CD14-positive monocyte (primary cell): ENCODE measurements around the gene EFHC2. TPM values are rescaled to one million over a fixed set of nuclear protein-coding genes. Genes with fewer than 3 reads are reported as not detected.

ENCODE experiments used
- DNase-seq, 3 donors: peaks; one replicate each; pipeline ENCODE4 v3.0.0-alpha.2; 2011 to 2022
- H2AFZ ChIP-seq: 2 replicates; pipeline ENCODE4 v1.6.0; 2012; ENCODE audit warnings: mild to moderate bottlenecking, low read depth, low read length, inconsistent platforms; ENCODE audit not compliant: insufficient read depth, poor library complexity, severe bottlenecking
- H3K27ac ChIP-seq, 2 donors: 1 replicate in 1 of 2; 2 replicates in 1 of 2; pipeline ENCODE4 v1.5.1; 2012 to 2013; ENCODE audit warnings: low read length in 2 of 2, control low read depth in 1 of 2, inconsistent platforms in 1 of 2, low read depth in 1 of 2, mild to moderate bottlenecking in 1 of 2
- H3K27me3 ChIP-seq, 2 donors: one replicate each; pipeline versions ENCODE4 v1.6.0 to v1.6.1; 2011 to 2013; ENCODE audit warnings: low read length in 2 of 2; ENCODE audit not compliant: control insufficient read depth in 2 of 2, insufficient read depth in 2 of 2
- H3K36me3 ChIP-seq, 2 donors: replicated peaks in 1 of 2; 1 replicate in 1 of 2; 2 replicates in 1 of 2; pipeline versions ENCODE4 v1.5.1 to v1.6.1; 2012 to 2013; ENCODE audit warnings: low read length in 2 of 2, control low read depth in 1 of 2, inconsistent platforms in 1 of 2, mild to moderate bottlenecking in 1 of 2; ENCODE audit not compliant: insufficient read depth in 2 of 2, control insufficient read depth in 1 of 2
- H3K4me1 ChIP-seq, 2 donors: 1 replicate in 1 of 2; 2 replicates in 1 of 2; pipeline versions ENCODE4 v1.5.1 to v1.6.1; 2012 to 2013; ENCODE audit warnings: low read length in 2 of 2, control low read depth in 1 of 2, inconsistent platforms in 1 of 2, mild to moderate bottlenecking in 1 of 2, moderate library complexity in 1 of 2; ENCODE audit not compliant: insufficient read depth in 2 of 2, control insufficient read depth in 1 of 2
- H3K4me2 ChIP-seq: replicated peaks from 2 replicates; pipeline ENCODE3; 2012; ENCODE audit warnings: low read length, moderate library complexity, mild to moderate bottlenecking; ENCODE audit not compliant: poor library complexity, severe bottlenecking; ENCODE audit errors: extremely low read depth
- H3K4me3 ChIP-seq, 3 experiments: fragments of 200-600 bp in 1 of 3; sonication (generic) in 1 of 3; replicated peaks in 1 of 3; 1 replicate in 2 of 3; 2 replicates in 1 of 3; pipeline ENCODE4 v1.5.1; 2011 to 2013; ENCODE audit warnings: low read length in 3 of 3, mild to moderate bottlenecking in 3 of 3, control low read depth in 2 of 3, low read depth in 2 of 3, inconsistent platforms in 1 of 3, moderate library complexity in 1 of 3
- H3K79me2 ChIP-seq: 2 replicates; pipeline ENCODE4 v1.6.0; 2012; ENCODE audit warnings: mild to moderate bottlenecking, control low read depth, inconsistent platforms, low read length, moderate library complexity; ENCODE audit not compliant: insufficient read depth
- H3K9ac ChIP-seq: 2 replicates; pipeline ENCODE4 v1.6.0; 2017; ENCODE audit warnings: low read length, mild to moderate bottlenecking; ENCODE audit not compliant: insufficient read depth, poor library complexity, severe bottlenecking
- H3K9me3 ChIP-seq, 2 donors: replicated peaks in 1 of 2; 1 replicate in 1 of 2; 2 replicates in 1 of 2; pipeline versions ENCODE4 v1.5.1 to v1.6.1; 2012 to 2013; ENCODE audit warnings: low read length in 2 of 2, control low read depth in 1 of 2; ENCODE audit not compliant: control insufficient read depth in 1 of 2, insufficient read depth in 1 of 2
- H4K20me1 ChIP-seq: 2 replicates; pipeline ENCODE4 v1.6.0; 2012; ENCODE audit warnings: mild to moderate bottlenecking, low read length, control low read depth, moderate library complexity; ENCODE audit not compliant: insufficient read depth
- H3K27ac Mint-ChIP-seq, 7 donors: one replicate each; pipeline ENCODE4 v1.8.0; 2020; ENCODE audit warnings: mild to moderate bottlenecking in 7 of 7, mixed read lengths in 7 of 7, moderate library complexity in 6 of 7, inconsistent platforms in 2 of 7
- H3K27me3 Mint-ChIP-seq, 3 donors: one replicate each; pipeline ENCODE4 v1.8.0; 2021 to 2022; ENCODE audit warnings: low read depth in 3 of 3, mild to moderate bottlenecking in 3 of 3, mixed read lengths in 3 of 3, moderate library complexity in 3 of 3, inconsistent platforms in 1 of 3
- H3K36me3 Mint-ChIP-seq, 2 donors: one replicate each; pipeline ENCODE4 v1.8.0; 2020; ENCODE audit warnings: mixed read lengths in 2 of 2, inconsistent platforms in 1 of 2, mild to moderate bottlenecking in 1 of 2
- H3K4me1 Mint-ChIP-seq: one replicate; pipeline ENCODE4 v1.8.0; 2020; ENCODE audit warnings: mild to moderate bottlenecking, mixed read lengths
- H3K4me3 Mint-ChIP-seq, 2 donors: one replicate each; pipeline ENCODE4 v1.8.0; 2020; ENCODE audit warnings: mild to moderate bottlenecking in 2 of 2, mixed read lengths in 2 of 2, moderate library complexity in 1 of 2
- H3K9me3 Mint-ChIP-seq, 7 donors: one replicate each; pipeline ENCODE4 v1.8.0; 2020 to 2022; ENCODE audit warnings: mixed read lengths in 7 of 7, mild to moderate bottlenecking in 6 of 7, moderate library complexity in 6 of 7, inconsistent platforms in 2 of 7
- WGBS: methylation state at CpG from one replicate; pipeline ENCODE4 v1.1.5; 2013; ENCODE audit warnings: missing lambda C conversion rate; ENCODE audit not compliant: insufficient coverage; 5-methylcytosine and 5-hydroxymethylcytosine counted together
- intact Hi-C, 2 donors: fragments of 100-400 bp; cut with micrococcal nuclease; formaldehyde crosslinking; loops; one replicate each; pipeline versions ENCODE4 v1.15.0 to v1.15.1; 2023
- polyA plus RNA-seq, 3 donors: library from polyadenylated mRNA; depleted of rRNA in 1 of 3; unstranded in 2 of 3; stranded (reverse) in 1 of 3; fragments of 300-500 nt in 2 of 3; fragments of >200 nt in 1 of 3; fragmentation: Illumina TruSeq in 2 of 3; gene quantifications; 1 replicate in 2 of 3; 2 replicates in 1 of 3; pipeline ENCODE4 v1.2.3, GENCODE V29; 2012 to 2021
- TF ChIP-seq, protein P1 (sequence below): fragments of 200-600 bp; IDR thresholded peaks from one replicate; pipeline ENCODE4 v1.8.0; 2022; ENCODE audit warnings: antibody characterized with exemption, mild to moderate bottlenecking

EFHC2 gene
- polyA plus RNA-seq, 3 donors = 0.05 to 0.22 TPM; not detected in 1

DNA sequence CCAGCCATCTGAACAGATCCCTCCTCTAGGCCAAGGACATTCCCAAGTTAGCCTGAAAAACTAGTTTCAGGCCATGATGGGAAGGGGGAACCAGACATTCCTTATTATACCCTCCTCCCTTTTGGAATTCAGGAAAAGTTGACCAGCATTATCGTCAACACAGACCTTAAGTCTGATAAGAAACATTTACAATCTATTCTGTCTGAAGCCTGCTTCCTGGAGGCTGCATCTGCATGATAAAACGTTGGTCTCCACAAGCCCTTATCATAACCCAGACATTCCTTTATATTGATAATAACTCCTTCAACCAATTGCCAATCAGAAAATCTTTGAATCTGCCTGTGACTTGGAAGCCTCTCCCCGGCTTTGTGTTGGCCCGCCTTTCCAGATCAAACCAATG is 44.3 kb downstream of the EFHC2 start:
- no CpG with 5 or more reads among the region's 4 CpGs for WGBS
- Histone ChIP-seq H3K4me3 (no peak overlapping the region), H3K27ac (no peak overlapping the region), H3K9me3 (no peaks in the 10 kb centered on the region), H3K36me3 (no peaks in the 10 kb centered on the region), H3K27me3 (peaks cover 0 to 10% of the 10 kb centered on the region in 2 donors), H3K4me1 (no peaks in the 10 kb centered on the region), H3K9ac (no peak overlapping the region), H3K79me2 (no peaks in the 10 kb centered on the region), H2AFZ (no peak overlapping the region), H3K4me2 (no peak overlapping the region), H4K20me1 (no peaks in the 10 kb centered on the region)
- Mint-ChIP-seq H3K36me3 (no peaks in the 10 kb centered on the region), H3K27me3 (peaks cover 0 to 17% (median 2%) of the 10 kb centered on the region in 3 donors), H3K4me1 (no peaks in the 10 kb centered on the region), H3K27ac (no peak overlapping the region), H3K4me3 (no peak overlapping the region), H3K9me3 (peaks cover 0 to 5% (median 2%) of the 10 kb centered on the region in 7 donors)
- intact Hi-C loops = no loop called here
- no peak for DNase-seq
- TF ChIP-seq, protein P1, sequence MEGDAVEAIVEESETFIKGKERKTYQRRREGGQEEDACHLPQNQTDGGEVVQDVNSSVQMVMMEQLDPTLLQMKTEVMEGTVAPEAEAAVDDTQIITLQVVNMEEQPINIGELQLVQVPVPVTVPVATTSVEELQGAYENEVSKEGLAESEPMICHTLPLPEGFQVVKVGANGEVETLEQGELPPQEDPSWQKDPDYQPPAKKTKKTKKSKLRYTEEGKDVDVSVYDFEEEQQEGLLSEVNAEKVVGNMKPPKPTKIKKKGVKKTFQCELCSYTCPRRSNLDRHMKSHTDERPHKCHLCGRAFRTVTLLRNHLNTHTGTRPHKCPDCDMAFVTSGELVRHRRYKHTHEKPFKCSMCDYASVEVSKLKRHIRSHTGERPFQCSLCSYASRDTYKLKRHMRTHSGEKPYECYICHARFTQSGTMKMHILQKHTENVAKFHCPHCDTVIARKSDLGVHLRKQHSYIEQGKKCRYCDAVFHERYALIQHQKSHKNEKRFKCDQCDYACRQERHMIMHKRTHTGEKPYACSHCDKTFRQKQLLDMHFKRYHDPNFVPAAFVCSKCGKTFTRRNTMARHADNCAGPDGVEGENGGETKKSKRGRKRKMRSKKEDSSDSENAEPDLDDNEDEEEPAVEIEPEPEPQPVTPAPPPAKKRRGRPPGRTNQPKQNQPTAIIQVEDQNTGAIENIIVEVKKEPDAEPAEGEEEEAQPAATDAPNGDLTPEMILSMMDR = no peak

DNA sequence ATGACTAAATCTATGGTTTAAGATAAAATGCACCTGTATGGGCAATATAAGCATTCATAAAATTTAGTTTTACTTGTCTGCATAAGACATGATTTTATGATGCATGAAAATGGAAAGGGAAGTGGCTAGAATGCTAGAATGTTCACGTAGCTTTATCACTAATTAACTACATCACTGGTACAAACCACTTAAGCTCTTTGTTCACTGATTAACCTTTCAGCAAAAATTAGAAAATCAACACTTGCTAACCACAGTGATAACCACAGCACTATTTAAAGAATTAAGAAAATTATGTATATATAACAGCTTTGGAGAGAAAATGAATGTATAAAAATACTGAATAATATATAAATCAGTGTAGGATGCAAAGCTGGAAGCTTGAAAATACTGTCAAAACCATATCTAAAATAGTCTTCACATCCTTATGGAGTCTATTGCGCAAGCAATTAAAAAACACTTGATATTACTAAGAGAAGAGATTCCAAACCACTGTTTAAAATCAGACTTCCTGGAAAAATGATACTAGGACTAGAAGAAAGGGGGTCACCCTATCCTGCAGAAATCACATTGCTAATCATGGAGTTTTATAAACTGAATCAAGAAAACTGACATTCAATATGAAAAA is 51.9 kb downstream of the EFHC2 start:
- Histone ChIP-seq H3K27ac (no peak overlapping the region), H3K27me3 (peaks cover 0 to 9% of the 10 kb centered on the region in 2 donors), H3K9ac (no peak overlapping the region), H3K4me2 (no peak overlapping the region), H2AFZ (no peak overlapping the region), H3K36me3 (no peaks in the 10 kb centered on the region), H4K20me1 (no peaks in the 10 kb centered on the region), H3K4me1 (no peaks in the 10 kb centered on the region), H3K79me2 (no peaks in the 10 kb centered on the region), H3K9me3 (no peaks in the 10 kb centered on the region), H3K4me3 (no peak overlapping the region)
- no peak overlapping the region for H3K4me3 Mint-ChIP-seq
- H3K36me3 Mint-ChIP-seq = no peaks in the 10 kb centered on the region
- H3K27me3 Mint-ChIP-seq = peaks cover 2 to 3% (median 2%) of the 10 kb centered on the region in 3 donors
- no peak overlapping the region for H3K27ac Mint-ChIP-seq
- TF ChIP-seq, protein P1 = no peak
- no CpG with 5 or more reads among the region's 2 CpGs for WGBS
- H3K9me3 Mint-ChIP-seq = peaks cover 0 to 4% (median 1%) of the 10 kb centered on the region in 7 donors
- intact Hi-C loops = no loop called here
- no peak for DNase-seq
- H3K4me1 Mint-ChIP-seq = no peaks in the 10 kb centered on the region
